Progenitor cell of endocrine pancreas (in vitro differentiated cells): ENCODE data around the gene ZSCAN5A. TPM values are rescaled to one million over a fixed set of nuclear protein-coding genes. Genes with fewer than 3 reads are reported as not detected.
"Not testable (repeated sequence)": the region's sequence is repeated elsewhere in the genome, so short reads cannot be mapped to it uniquely, and the experiment has no call there.

Experiments
- DNase-seq: peaks from one replicate; pipeline ENCODE4 v3.0.0; 2021; ENCODE audit warnings: low spot score; ENCODE audit not compliant: unreplicated experiment
- H3K27ac Mint-ChIP-seq: 2 replicates; pipeline ENCODE4 v1.8.0; 2021; ENCODE audit warnings: mild to moderate bottlenecking, moderate library complexity, mixed read lengths
- H3K27me3 Mint-ChIP-seq: 2 replicates; pipeline ENCODE4 v1.8.0; 2021; ENCODE audit warnings: mixed read lengths
- H3K36me3 Mint-ChIP-seq: 2 replicates; pipeline ENCODE4 v1.8.0; 2022; ENCODE audit warnings: mixed read lengths; ENCODE audit not compliant: insufficient read depth
- H3K4me1 Mint-ChIP-seq: 2 replicates; pipeline ENCODE4 v1.8.0; 2021; ENCODE audit warnings: low read depth, mixed read lengths
- H3K4me3 Mint-ChIP-seq: 2 replicates; pipeline ENCODE4 v1.8.0; 2021; ENCODE audit warnings: low read depth, mild to moderate bottlenecking, moderate library complexity, mixed read lengths
- H3K9me3 Mint-ChIP-seq: 2 replicates; pipeline ENCODE4 v1.8.0; 2021; ENCODE audit warnings: low read depth, mixed read lengths
- total RNA-seq: library from RNA; stranded (reverse); gene quantifications from 2 replicates; pipeline ENCODE4 v1.2.1, GENCODE V29; 2021
- TF ChIP-seq, protein P1 (sequence below): fragments of 200-600 bp; sonication (generic); IDR thresholded peaks from one replicate; pipeline ENCODE4 v1.5.0; 2021; ENCODE audit warnings: antibody characterized with exemption, mild to moderate bottlenecking; ENCODE audit not compliant: unreplicated experiment

The ZSCAN5A gene
- total RNA-seq, 1 donor from 2014 or later, result 19.1 TPM

DNA sequence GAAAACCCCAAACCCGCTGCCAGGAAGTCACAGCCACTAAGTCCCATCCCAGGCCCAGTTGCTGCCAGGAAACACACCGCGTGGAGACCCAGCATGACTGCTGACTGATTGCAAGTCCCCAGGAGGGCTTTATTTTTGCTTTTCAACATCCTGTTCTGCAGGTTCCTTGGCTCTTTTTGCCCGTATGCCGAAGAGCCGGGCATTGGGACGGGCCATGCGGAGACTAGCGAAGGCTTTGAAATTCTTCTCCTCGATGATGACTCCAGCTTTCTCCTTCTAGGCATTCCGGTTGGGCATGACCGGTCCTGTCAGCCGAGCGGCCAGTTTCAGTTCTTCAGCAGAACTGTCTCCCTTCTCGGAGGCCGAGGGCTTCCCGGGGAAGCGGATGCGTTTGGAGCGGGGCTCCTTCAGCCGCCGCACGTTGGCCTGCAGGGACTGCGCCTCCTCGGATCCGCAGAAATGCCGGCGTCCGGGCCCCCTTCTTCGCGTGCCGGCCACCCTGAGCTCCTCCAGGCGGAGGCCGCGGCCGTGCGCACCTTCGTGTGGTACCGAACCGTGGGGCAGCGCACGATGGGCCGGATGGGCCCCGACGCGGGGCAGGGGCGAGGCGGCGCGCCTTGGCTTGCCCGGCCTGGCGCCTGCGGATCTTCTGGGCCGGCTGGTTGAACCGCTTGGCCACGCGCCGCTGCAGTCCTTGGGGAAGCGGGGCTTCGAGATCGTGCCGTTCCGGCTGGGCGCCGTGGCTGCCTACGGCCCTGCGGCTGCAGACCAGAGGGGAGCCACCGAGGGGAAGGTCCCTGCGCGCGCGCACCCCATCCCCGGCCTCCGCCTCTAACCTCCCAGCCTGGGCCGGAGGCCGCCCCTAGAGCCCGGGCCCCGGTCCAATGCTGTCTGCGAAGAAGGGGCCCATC lies 97.3 kb downstream of the ZSCAN5A start:
- DNase-seq, result peak; percentile 17
- Mint-ChIP-seq H3K36me3 (peaks cover 3% of the 10 kb centered on the region), H3K27ac (no peak overlapping the region), H3K9me3 (no peaks in the 10 kb centered on the region), H3K4me1 (peaks cover 2% of the 10 kb centered on the region), H3K4me3 (peak overlapping the region; percentile 46), H3K27me3 (peaks cover 20% of the 10 kb centered on the region)
- TF ChIP-seq, protein P1, sequence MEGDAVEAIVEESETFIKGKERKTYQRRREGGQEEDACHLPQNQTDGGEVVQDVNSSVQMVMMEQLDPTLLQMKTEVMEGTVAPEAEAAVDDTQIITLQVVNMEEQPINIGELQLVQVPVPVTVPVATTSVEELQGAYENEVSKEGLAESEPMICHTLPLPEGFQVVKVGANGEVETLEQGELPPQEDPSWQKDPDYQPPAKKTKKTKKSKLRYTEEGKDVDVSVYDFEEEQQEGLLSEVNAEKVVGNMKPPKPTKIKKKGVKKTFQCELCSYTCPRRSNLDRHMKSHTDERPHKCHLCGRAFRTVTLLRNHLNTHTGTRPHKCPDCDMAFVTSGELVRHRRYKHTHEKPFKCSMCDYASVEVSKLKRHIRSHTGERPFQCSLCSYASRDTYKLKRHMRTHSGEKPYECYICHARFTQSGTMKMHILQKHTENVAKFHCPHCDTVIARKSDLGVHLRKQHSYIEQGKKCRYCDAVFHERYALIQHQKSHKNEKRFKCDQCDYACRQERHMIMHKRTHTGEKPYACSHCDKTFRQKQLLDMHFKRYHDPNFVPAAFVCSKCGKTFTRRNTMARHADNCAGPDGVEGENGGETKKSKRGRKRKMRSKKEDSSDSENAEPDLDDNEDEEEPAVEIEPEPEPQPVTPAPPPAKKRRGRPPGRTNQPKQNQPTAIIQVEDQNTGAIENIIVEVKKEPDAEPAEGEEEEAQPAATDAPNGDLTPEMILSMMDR, result no peak

DNA sequence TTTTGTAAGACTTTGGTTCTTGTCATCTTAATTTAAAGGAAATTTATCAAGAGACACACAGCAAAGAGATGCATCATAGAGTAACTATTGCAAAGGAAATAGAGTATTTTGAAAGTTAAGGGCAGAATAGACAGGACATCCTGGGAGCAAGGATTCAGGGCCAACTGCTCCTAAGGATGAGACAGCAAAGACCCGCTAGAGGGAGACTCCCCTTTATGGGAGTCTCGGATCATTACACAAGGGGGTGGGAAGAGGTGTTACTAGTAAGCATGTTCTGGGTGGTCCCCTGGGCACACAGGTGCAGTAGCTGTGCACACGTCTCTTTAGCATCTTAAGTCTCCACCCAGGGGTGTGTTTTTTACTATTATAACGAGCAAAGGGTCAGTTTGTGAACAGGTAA lies 102.9 kb downstream of the ZSCAN5A start:
- TF ChIP-seq, protein P1, result no peak
- no peak overlapping the region for H3K4me3 Mint-ChIP-seq
- no peaks in the 10 kb centered on the region for H3K9me3 Mint-ChIP-seq
- peaks cover 18% of the 10 kb centered on the region for H3K27me3 Mint-ChIP-seq
- no peak for DNase-seq
- no peaks in the 10 kb centered on the region for H3K4me1 Mint-ChIP-seq
- no peak overlapping the region for H3K27ac Mint-ChIP-seq
- no peaks in the 10 kb centered on the region for H3K36me3 Mint-ChIP-seq

DNA sequence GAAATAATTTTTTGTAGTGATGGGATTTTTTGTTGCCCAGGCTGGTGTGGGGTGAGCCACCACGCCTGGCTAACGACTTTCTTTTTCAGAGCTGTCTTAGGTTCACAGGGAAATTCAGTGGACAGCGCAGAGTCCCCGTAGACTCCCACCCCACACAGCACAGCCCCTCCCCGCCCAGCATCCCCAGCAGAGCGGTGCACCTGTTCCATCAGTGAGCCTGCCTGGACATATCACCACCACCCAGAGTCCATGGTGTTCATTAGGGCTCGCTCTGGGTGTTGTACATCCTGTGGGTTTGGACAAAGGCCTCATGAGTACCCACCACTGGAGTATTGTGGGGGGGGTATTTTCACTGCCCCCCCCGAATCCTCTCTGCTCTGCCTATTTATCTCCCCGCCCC lies 104.6 kb downstream of the ZSCAN5A start:
- not testable (repeated sequence) for DNase-seq, H3K36me3 Mint-ChIP-seq, H3K4me1 Mint-ChIP-seq, H3K9me3 Mint-ChIP-seq, H3K27ac Mint-ChIP-seq, H3K4me3 Mint-ChIP-seq
- H3K27me3 Mint-ChIP-seq, result peaks cover 16% of the 10 kb centered on the region

DNA sequence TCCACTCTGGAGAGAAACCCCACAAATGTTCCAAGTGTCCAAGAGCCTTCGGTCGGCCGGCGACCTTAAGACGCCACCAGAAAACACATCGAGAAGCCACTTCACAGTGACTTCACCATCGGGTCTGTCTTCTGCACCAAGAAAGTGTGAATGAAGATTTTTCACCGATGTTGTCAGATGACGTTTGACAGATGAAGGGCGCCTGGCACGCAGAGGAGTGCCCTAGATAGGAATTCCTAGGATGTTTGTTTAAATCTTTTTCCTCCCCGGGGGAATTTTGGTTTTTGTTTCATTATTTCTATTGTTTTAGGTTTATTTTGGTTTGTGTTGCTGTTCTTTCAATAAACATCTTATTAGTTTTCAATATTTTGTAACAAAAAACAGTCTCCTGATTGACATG lies 105.5 kb downstream of the ZSCAN5A start:
- DNase-seq, result no peak
- no peaks in the 10 kb centered on the region for H3K4me1 Mint-ChIP-seq
- H3K27ac Mint-ChIP-seq, result no peak overlapping the region
- H3K36me3 Mint-ChIP-seq, result no peaks in the 10 kb centered on the region
- TF ChIP-seq, protein P1, result no peak
- H3K27me3 Mint-ChIP-seq, result peaks cover 16% of the 10 kb centered on the region
- no peaks in the 10 kb centered on the region for H3K9me3 Mint-ChIP-seq
- H3K4me3 Mint-ChIP-seq, result no peak overlapping the region

DNA sequence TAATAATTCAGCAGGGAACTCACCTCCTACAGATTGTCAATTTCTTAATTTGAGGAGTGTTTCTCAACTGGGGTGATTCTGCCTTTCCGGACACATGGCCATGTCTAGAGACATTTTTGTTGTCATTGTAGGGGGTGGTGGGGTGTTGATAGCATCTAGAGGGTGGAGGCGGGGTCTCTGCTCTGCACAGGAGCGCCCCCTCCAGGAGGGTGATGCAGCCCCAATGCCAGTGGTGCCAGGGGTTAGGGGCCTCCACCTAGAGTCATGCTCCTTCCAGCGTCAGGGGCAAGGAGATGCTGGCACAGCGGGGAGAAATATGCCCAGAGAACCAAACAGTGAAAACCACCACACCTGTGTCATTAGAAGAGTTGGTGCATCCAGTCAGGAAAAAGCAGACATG lies 107.1 kb downstream of the ZSCAN5A start:
- not testable (repeated sequence) for H3K27ac Mint-ChIP-seq, H3K36me3 Mint-ChIP-seq, H3K4me3 Mint-ChIP-seq, H3K4me1 Mint-ChIP-seq, H3K9me3 Mint-ChIP-seq, DNase-seq
- peaks cover 14% of the 10 kb centered on the region for H3K27me3 Mint-ChIP-seq

DNA sequence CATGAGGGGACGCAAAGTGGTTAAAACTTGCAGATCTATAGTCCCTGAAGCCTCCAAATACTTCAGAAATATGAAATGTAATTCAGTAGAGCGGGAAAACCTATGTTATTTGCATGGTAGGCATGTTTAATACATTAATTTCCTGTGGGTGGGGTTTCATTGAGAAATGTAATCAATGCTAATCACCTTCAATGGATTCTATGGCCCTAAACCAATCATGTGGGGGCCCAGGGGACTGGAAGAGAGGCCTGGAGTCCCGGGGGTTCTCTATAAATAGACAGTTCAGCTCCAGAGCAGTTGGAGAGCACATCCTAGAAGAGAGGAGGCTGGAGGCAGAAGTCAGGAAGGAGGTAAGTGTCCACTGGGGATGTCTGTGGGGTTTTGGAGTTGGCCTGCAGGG lies 112.7 kb downstream of the ZSCAN5A start, which contains the start of gene ZSCAN5C:
ZSCAN5C (plus strand) TSS at position 301 of the 400 bp plus-strand sequence. CDS start 3,641 bp downstream, outside the sequence.
- Mint-ChIP-seq H3K27me3 (peaks cover 4% of the 10 kb centered on the region), H3K27ac (no peak within 1 kb of the TSS), H3K4me1 (no peaks in the 10 kb centered on the region), H3K9me3 (no peaks in the 10 kb centered on the region), H3K4me3 (no peak within 1 kb of the TSS), H3K36me3 (no peaks in the 10 kb centered on the region)
- DNase-seq, result no peak
- TF ChIP-seq, protein P1, result no peak
